Endothelial cell of umbilical vein (primary cell): Measurements from ENCODE around the gene CFAP100. TPM values are rescaled to one million over a fixed set of nuclear protein-coding genes. Genes with fewer than 3 reads are reported as not detected.

Source experiments
- BruUV-seq: library from RNA; stranded (reverse); fragments of 400-500 nt; replicated peaks from 2 replicates; lab custom pipeline; 2021; lab: Mats Ljungman, UMichigan
- CTCF ChIA-PET: fragments of 300-600, 350-600 bp; sonication (Branson Sonifier 250); formaldehyde crosslinking; loops from one replicate; lab custom pipeline; 2021; ENCODE audit warnings: antibody characterized with exemption, inconsistent platforms; lab: Charles Lee
- POLR2A ChIA-PET: fragments of 300-600, 350-600 bp; sonication (Branson Sonifier 250); formaldehyde crosslinking; loops from one replicate; lab custom pipeline; 2021; ENCODE audit warnings: antibody characterized with exemption, inconsistent platforms; lab: Charles Lee
- DNase-seq: peaks from one replicate; pipeline ENCODE4 v3.0.0-alpha.2; 2011; ENCODE audit warnings: low read depth, low spot score
- FAIRE-seq: peaks from 2 replicates; lab custom pipeline; 2011; peaks lifted over from hg19 to GRCh38; lab: Jason Lieb, UNC
- H2AFZ ChIP-seq: 2 replicates; pipeline ENCODE4 v1.6.0; 2012; ENCODE audit warnings: low read depth, low read length, control low read depth, inconsistent platforms
- H3K27ac ChIP-seq: 2 replicates; pipeline ENCODE4 v1.5.1; 2011; ENCODE audit warnings: low read depth, mild to moderate bottlenecking, control low read depth, low read length, moderate library complexity; ENCODE audit not compliant: insufficient read depth
- H3K27me3 ChIP-seq, 2 experiments: 2 replicates each; pipeline versions ENCODE4 v1.6.0 to v1.6.1; 2011; ENCODE audit warnings: low read length in 2 of 2, mixed read lengths in 1 of 2; ENCODE audit not compliant: control insufficient read depth in 2 of 2, insufficient read depth in 2 of 2
- H3K36me3 ChIP-seq, 2 experiments: 2 replicates in 1 of 2; 3 replicates in 1 of 2; pipeline ENCODE4 v1.5.1; 2011; ENCODE audit warnings: low read length in 2 of 2, mild to moderate bottlenecking in 1 of 2, moderate library complexity in 1 of 2; ENCODE audit not compliant: control insufficient read depth in 2 of 2, insufficient read depth in 2 of 2; ENCODE audit errors: extremely low read depth in 1 of 2
- H3K4me1 ChIP-seq: 3 replicates; pipeline ENCODE4 v1.5.1; 2011; ENCODE audit warnings: mild to moderate bottlenecking, low read length; ENCODE audit not compliant: control insufficient read depth, insufficient read depth; ENCODE audit errors: extremely low read depth
- H3K4me2 ChIP-seq: 2 replicates; pipeline ENCODE4 v1.6.1; 2011; ENCODE audit warnings: low read length, control low read depth, mixed read lengths; ENCODE audit not compliant: insufficient read depth
- H3K4me3 ChIP-seq, 3 experiments: fragments of 200-600 bp in 1 of 3; sonication (generic), shearing (Covaris generic) in 1 of 3; replicated peaks in 1 of 3; 2 replicates each; pipeline ENCODE4 v1.5.1; 2011 to 2016; ENCODE audit warnings: control low read depth in 3 of 3, low read length in 3 of 3, mild to moderate bottlenecking in 2 of 3, inconsistent platforms in 1 of 3, low read depth in 1 of 3, moderate library complexity in 1 of 3; ENCODE audit not compliant: insufficient read depth in 1 of 3
- H3K79me2 ChIP-seq: 2 replicates; pipeline ENCODE4 v1.6.0; 2012; ENCODE audit warnings: low read length, inconsistent platforms; ENCODE audit not compliant: control insufficient read depth, insufficient read depth
- H3K9ac ChIP-seq: replicated peaks from 2 replicates; pipeline ENCODE3; 2011; ENCODE audit warnings: low read length, control low read depth; ENCODE audit not compliant: insufficient read depth; ENCODE audit errors: extremely low read depth
- H3K9me1 ChIP-seq: replicated peaks from 3 replicates; pipeline ENCODE4 v1.6.0; 2011; ENCODE audit warnings: mild to moderate bottlenecking, low read length; ENCODE audit not compliant: control insufficient read depth, insufficient read depth; ENCODE audit errors: extremely low read depth
- H3K9me3 ChIP-seq: replicated peaks from 2 replicates; pipeline ENCODE4 v1.5.1; 2012; ENCODE audit warnings: low read length, inconsistent platforms; ENCODE audit not compliant: control insufficient read depth, insufficient read depth
- H4K20me1 ChIP-seq: replicated peaks from 2 replicates; pipeline ENCODE3; 2011; ENCODE audit warnings: mild to moderate bottlenecking, low read length; ENCODE audit not compliant: control insufficient read depth, insufficient read depth; ENCODE audit errors: extremely low read depth
- CTCF ChIP-seq, 2 donors: IDR thresholded peaks; 1 replicate in 1 of 2; 2 replicates in 1 of 2; pipeline ENCODE4 v1.5.1; 2011; ENCODE audit warnings: low read length in 2 of 2, mild to moderate bottlenecking in 2 of 2, moderate library complexity in 2 of 2, control low read depth in 1 of 2, inconsistent platforms in 1 of 2, low read depth in 1 of 2; ENCODE audit not compliant: insufficient read depth in 1 of 2; ENCODE audit errors: extremely low read depth in 1 of 2
- FOS ChIP-seq: IDR thresholded peaks from 2 replicates; pipeline ENCODE4 v1.6.1; 2011; ENCODE audit warnings: mild to moderate bottlenecking, low read length, moderate library complexity, borderline replicate concordance; ENCODE audit not compliant: insufficient read depth
- GATA2 ChIP-seq: IDR thresholded peaks from 2 replicates; pipeline ENCODE4 v1.7.0; 2011; ENCODE audit warnings: low read depth, mild to moderate bottlenecking, moderate library complexity, mixed read lengths, low read length; ENCODE audit not compliant: insufficient read length, insufficient read depth
- JUN ChIP-seq: IDR thresholded peaks from 2 replicates; pipeline ENCODE4 v1.6.1; 2011; ENCODE audit warnings: borderline replicate concordance, low read depth; ENCODE audit not compliant: insufficient read length, insufficient read depth
- MAX ChIP-seq: IDR thresholded peaks from 2 replicates; pipeline ENCODE4 v1.6.1; 2011; ENCODE audit not compliant: insufficient read depth, insufficient read length
- POLR2A ChIP-seq: IDR thresholded peaks from 2 replicates; pipeline ENCODE4 v1.6.1; 2012; ENCODE audit warnings: low read depth, mild to moderate bottlenecking, control low read depth, low read length
- dilution Hi-C: fragments of 300-500 bp; cut with MboI; formaldehyde crosslinking; loops from one replicate; pipeline ENCODE4 v1.15.0; 2019; ENCODE audit warnings: low sequenced_read_pairs; ENCODE audit not compliant: extremely low pct_ligation_motif_present
- intact Hi-C: fragments of 100-400 bp; cut with micrococcal nuclease; formaldehyde crosslinking; loops from one replicate; pipeline ENCODE4 v1.10.0; 2022
- polyA plus RNA-seq, 4 experiments: library from polyadenylated mRNA; depleted of rRNA in 3 of 4; stranded (reverse) in 3 of 4; unstranded in 1 of 4; fragments of >200 nt; gene quantifications; 2 replicates each; pipeline versions ENCODE4 v1.2.1 to v1.2.3, GENCODE V29; 2011 to 2012; ENCODE audit warnings: missing spikeins in 1 of 4
- total RNA-seq: library from RNA; stranded (reverse); gene quantifications from 2 replicates; pipeline ENCODE4 v1.2.3, GENCODE V29; 2021

Gene CFAP100
- total and polyA plus RNA-seq, 2 donors (not counting 3 experiments of a cell fraction or from before 2014, with no cell fraction given) = not detected

- peak overlapping the region; percentile 43 for H3K27ac ChIP-seq
- ChIA-PET CTCF (interaction anchor here (1.3 to 2.4 kb wide), 7 partner anchors 10 to 339 kb away, joined by 3 to 7 read pairs (median 5); no protein-coding TSS in a partner anchor), POLR2A (no interaction called here)
- no peak overlapping the region for H2AFZ ChIP-seq
- H3K4me1 ChIP-seq = peaks cover 33% of the 10 kb centered on the region
- peak; percentile 75 for FAIRE-seq
- no TSS peak for BruUV-seq
- H3K9ac ChIP-seq = no peak overlapping the region
- H3K36me3 ChIP-seq = peaks cover 12 to 27% of the 10 kb centered on the region in 2 experiments
- no peaks in the 10 kb centered on the region for H3K9me1 ChIP-seq
- H3K4me2 ChIP-seq = peak overlapping the region; percentile 59
- H3K79me2 ChIP-seq = peaks cover 52% of the 10 kb centered on the region
- no peaks in the 10 kb centered on the region for H3K9me3 ChIP-seq
- intact Hi-C loops (loop anchor here (1.0 to 10.0 kb wide), 3 partner anchors 115 to 558 kb away; partner anchors contain the start of gene KLF15), dilution Hi-C loops (no loop called here)
- peak overlapping the region in 1 of 3 experiments; percentile 12 for H3K4me3 ChIP-seq
- no peaks in the 10 kb centered on the region for H3K27me3 ChIP-seq
- H4K20me1 ChIP-seq = no peaks in the 10 kb centered on the region
- TF ChIP-seq CTCF (IDR thresholded peaks at IDR 0.05; ENCODE audit: extremely low read depth in 1 of 2, insufficient read depth in 1 of 2, low read depth in 1 of 2, low read length in 2 of 2) (no peak), GATA2 (peak; percentile 95), FOS (peak; percentile 51), POLR2A (no peak), MAX (peak; percentile 48), JUN (peak; percentile 60)
- peak; percentile 88 for DNase-seq
These were observed 77.7 kb downstream of the CFAP100 start for GRCh38 chr3:126472277-126473006.
